HG02973 (cell line): ENCODE measurements around the gene RPP40.
A peak's percentile ranks its signal among the peaks of the same experiment; 100 is the strongest.
"Not testable (repeated sequence)": the region's sequence is repeated elsewhere in the genome, so short reads cannot be mapped to it uniquely, and the experiment has no call there.

Experiments used
- ATAC-seq: cut with Tn5 transposase; IDR thresholded peaks from one replicate; pipeline ENCODE4 v1.9.1; 2021; ENCODE audit warnings: moderate library complexity; ENCODE audit not compliant: unreplicated experiment

Gene RPP40, protein sequence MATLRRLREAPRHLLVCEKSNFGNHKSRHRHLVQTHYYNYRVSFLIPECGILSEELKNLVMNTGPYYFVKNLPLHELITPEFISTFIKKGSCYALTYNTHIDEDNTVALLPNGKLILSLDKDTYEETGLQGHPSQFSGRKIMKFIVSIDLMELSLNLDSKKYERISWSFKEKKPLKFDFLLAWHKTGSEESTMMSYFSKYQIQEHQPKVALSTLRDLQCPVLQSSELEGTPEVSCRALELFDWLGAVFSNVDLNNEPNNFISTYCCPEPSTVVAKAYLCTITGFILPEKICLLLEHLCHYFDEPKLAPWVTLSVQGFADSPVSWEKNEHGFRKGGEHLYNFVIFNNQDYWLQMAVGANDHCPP

DNA sequence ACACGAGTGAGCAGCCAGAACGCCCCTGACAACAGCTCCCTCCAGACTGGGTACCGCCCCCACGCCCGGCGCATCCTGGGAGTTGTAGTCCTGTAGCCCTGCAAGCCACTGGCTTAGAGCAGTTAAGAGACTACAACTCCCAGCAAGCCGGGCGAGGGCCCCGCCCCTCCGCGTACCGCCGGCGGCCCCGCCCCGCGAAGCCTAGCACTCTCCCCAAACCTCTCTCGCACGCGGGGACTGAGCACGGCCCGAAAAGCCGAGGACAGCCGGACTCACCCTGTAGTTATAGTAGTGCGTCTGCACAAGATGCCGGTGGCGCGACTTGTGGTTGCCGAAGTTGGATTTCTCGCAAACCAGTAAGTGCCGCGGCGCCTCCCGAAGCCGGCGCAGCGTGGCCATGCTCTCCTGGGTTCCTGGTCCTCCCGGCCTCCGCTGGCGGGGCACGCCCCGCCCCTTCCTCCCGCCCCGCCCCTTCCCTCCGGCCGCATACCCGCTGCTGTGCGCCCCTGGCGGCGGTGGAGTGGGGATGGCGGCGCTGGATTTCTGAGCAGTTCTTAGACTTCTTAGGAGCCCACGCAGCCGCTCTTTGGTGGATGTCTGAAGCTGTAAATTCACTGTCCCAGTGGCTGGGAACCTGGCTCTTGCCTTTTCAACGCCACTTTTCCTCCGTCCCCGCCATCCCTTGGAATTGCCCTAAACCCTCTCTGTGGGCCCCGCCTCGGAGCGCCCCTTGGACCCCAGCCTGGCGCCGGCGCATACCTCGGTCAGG lies at the start of gene RPP40:
Gene RPP40, minus strand, starts transcription at position 434 of the 769 bp plus-strand sequence. Its CDS starts 35 bp downstream, at position 399.
- peak; percentile 96 for ATAC-seq

DNA sequence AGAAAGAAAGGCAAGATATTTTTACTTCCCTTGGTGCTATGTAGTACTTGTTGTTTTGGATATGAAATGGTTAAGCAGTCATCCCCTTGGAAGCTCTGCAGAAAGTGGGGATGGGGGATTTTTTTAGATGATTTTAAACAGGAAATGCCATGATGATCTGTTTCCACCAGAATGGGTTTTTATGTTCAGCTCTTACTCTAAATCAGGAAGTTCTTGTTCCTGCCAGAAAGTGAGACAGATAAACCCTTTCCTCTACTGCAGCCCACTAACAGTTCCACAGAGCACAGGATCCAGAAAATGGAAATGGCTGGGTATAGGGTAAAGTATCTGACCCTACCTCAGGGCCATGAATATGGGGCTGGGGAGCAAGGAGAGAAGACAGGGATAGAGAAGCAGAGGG lies 49.2 kb upstream of the RPP40 start:
- ATAC-seq, result no peak

DNA sequence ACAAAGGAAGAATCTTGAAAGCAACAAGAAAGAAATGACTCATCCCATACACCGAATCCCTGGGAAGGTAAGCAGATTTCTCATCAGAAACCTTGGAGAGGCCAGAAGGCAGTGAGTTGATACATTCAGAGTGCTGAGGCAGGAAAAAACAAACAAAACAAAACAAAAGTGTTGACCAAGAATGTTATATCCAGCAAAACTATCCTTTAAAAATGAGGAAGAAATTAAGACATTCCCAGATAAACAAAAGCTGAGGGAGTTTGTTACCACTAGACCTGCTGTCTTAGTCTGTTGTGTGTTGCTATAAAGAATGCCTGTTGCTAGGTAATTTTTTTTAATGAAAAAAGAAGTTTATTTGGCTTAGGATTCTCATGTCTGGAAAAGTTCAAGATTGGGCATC lies 47.6 kb upstream of the RPP40 start:
- no peak for ATAC-seq

DNA sequence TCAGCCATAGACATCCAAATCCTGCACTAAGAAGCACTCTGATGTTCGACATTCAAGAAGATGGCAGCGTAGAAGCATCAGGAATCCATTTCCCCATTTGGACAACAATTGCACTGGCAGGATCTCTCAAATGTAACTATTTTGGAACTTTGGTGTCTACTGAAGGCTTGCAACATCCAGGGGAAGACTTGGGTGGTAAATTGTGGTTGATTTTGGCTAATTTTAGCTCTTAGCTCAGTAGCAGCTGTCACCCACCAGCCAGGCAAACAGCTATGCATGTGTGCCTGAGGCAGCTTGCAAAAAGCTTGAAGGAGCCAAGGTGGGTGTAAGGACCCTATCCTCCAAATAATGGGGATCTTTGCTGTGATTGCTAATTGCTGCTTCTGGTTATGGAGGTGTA lies 46.2 kb upstream of the RPP40 start:
- ATAC-seq, result no peak

DNA sequence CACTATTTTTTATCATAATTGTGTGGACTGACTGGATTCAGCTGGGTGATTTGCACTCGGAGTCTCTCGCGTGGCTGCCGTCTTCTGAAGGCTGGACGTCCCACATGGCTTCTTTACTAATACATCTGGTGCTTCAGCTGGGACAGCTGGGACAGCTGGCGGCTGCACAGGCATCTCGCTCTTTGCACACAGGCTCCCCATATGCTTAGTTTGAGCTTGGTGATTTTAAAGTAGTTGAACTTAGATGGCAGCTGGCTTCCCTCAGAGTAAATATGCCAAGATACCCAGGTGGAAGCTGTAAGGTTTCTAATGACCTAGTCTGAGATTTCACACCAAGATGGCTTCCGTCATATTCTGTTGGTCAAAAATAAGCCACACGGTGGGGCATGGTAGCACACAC lies 42.6 kb upstream of the RPP40 start:
- ATAC-seq, result no peak

DNA sequence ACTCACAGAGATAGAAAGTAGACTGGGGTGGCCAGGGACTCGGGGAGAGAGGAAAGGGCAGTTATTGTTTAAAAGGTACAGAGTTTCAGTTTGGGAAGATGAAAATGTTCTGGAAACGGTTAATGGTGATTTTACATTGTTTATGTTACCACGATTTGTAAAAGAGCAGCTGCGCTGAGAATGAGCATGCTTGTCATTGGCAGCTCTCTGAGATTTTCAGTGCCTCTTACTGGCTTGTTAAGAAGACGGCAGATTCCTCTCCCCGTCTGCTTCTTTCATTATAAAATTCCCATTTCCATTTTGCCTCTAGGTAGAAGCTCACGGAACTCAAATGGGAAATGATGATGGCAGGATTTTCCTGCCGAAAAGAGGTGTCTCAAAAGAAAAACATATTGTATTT lies 41.6 kb upstream of the RPP40 start:
- no peak for ATAC-seq

DNA sequence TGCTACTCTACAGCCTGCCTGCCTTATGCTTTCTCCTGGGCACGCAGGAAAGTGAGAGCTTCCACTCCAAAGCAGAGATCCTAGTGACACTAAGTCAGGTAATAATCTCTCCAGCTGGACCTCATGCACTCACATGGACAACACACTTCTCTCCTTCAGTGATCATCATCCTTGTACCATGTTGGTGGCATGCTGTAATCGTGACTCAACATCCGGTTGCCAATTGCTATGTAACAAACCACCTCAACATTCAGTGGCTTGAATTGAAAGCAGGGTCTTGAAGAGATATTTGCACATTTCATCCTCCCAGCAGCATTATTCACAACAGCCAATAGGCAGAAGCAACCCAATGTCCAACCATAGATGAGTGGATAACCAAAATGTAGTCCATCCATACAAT lies 41.0 kb upstream of the RPP40 start:
- no peak for ATAC-seq

DNA sequence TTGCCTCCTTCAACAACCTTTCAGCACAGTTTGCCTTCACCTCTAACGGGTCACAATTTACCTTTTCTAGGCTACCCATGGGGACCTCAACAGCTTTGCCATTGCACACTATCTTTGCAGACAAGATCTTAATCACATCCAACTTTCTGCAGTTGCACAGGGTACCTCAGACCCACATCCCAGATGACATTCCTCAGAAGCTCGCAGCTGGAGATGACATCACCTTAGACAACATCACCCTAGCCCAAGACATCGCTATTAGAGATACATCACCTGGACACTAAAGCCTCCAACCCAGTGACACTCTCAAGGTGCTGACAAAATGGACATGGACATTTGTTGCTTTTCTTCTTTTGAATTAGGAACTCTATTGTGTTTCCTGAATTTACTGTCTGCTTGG lies 38.6 kb upstream of the RPP40 start:
- no peak for ATAC-seq

DNA sequence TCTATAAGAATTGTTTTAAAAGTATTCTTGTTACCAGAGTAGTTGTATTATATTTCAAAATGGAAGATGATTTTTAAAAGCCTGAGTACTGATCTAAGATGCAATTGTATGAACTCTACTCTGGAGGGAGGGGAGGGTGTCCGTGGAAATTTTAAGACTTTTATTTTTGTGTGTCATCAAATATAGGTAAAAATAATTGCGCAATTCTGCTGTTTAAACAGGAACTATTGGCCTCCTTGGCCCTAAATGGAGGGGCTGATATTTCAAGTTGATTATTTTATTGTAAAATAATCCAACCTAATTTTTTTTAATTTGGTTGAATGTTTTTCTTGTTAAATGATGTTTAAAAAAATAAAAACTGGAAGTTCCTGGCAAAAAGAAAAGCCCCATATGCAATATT lies 38.1 kb upstream of the RPP40 start:
- no peak for ATAC-seq

DNA sequence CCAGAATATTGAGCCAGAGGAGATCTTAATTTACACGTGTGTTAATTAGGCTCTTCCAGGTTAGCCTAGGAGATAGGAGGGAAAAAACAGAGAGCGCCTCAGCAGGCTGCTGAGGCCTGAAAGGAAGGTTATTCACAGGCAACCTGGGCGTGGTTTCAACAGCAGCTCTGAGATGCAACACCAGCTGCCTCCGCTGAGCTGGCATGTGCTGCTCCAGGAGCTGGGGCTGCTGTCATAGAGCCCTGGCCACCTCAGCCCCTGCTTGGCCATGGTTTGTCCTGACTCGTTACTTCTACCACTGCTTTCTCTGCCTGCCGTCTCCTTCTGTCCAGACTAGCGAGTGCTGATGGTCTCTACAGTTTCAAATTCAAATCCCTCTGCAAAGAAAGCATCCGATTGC lies 32.4 kb upstream of the RPP40 start:
- no peak for ATAC-seq

DNA sequence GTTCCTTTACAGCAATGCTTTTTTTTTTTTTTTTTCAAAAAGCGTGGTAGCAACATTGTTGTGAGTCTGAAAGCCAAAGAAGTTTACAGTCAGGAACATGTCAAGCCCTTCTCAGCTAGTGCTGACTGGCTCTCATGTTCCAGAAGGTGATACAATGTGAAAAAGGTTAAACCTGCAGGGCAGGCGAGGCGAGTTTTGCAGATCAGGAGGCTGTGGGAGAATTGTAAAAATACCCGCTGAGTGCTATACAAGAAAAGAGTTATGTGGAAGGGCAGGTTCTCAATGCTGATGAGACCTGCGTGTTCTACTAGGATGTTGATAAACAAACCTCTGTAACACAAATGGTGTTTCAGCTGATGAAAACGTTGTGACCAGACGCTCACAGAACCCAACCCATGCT lies 30.9 kb upstream of the RPP40 start:
- no peak for ATAC-seq

DNA sequence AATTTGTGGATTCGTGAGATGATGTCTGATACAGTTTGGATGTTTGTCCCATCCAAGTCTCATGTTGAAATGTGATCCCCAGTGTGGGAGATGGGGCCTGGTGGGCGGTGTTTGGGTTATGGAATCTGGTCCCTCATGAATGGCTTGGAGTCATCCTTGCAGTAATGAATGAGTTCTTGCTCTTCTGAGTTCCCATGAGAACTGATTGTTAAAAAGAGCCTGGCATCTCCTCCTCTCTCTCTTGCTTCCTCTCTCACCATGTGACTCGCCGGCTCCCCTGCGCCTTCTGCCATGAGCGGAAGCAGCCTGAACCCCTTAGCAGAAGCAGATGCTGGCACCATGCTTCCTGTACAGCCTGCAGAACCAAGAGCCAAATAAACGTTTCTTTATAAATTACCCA lies 30.5 kb upstream of the RPP40 start:
- ATAC-seq, result no peak

DNA sequence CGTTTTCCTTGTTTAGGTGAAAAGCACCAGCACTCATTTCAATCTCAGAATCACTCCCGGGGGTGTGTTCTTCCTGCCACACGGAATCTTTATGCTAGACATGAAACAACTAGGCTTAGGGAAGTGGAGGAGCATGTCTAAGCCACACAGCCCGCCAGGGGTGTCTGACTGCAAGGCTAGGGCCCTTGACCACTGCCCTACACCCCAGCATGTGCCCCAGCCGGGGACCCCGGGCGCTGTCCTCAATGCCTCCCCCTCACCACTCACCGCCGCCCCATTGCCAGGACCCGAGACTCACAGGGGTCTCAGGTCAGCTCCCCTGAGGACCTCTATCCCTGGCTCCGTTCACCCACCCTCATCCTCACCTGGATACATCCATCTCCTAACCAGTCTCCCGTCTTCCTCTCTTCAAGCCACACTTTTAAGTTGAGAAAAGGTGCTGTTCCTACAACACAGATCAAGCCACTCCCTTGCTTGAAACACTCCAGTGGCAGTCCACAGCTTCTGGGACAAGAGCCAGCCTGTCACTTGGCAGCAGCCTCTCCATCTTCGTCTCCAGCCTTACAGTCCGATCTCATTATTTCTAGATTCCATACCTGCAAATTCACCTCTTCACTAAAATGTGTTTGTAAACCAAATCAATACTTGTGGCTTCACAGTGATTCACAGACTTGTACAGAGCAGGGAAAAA lies 29.5 kb upstream of the RPP40 start:
- not testable (repeated sequence) for ATAC-seq

DNA sequence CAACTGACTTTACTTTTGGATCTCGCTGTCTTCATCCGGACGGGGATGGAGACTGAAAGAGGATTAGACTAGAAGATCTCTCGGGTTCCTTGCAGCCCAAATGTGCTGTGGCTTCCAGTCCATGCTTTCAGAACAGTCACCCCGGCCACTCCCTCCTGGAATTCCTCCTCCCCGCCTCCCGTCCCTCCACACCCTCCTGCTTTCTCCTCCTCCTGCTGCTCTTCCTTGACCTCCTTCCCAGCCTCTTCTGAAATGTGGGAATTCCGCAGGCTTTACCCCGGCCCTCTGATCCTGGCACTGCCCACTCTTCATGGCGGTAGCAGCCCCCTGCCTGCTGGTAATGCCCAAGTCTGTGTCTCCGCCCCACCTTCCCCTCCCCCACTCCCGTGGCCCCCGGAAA lies 28.9 kb upstream of the RPP40 start:
- ATAC-seq, result not testable (repeated sequence)

DNA sequence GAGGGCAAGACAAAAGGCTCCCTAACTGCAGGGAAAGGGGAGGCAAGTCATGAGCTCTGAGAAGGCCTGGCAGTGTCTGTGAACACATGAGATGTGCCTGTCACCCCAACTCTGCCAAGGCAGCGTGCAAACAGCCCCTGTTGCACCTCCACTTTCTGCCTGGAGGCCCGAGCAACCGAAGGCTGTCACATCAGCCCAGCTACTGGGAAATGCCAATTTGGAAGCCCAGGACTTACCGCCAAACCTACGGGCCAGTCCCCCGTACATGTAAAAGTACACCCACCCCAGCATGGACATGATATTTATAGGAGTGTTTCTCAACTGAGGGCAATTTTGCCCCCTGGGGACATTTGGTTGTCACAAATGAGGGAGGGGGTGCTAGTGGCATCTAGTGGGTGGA lies 27.3 kb upstream of the RPP40 start:
- no peak for ATAC-seq

DNA sequence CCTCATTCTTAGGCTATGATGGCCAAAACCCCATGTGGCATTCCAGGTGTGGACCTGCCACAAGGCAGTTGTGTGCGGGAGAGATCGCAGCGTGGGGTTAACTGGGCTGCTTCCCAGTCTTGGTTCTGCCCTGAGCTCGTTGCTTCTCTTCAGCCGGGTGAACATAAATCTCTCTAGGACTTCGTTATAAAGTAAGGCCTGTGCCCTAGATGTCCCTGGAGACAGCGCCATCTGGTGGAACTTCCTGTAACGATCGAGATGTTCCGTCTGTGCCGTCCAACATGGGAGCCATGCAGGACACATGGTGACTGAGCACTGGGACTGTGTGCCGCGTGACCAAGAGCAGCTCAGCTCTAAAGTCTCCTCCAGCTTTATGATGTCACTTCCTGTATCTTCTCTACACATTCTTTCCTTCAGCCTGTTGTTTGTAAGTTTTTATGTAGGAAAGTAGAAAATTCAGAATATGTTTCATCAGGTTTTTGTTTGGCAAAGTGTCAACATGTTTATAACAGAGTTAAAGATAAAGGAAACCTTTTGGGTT lies 26.8 kb upstream of the RPP40 start:
- peak; percentile 92 for ATAC-seq

DNA sequence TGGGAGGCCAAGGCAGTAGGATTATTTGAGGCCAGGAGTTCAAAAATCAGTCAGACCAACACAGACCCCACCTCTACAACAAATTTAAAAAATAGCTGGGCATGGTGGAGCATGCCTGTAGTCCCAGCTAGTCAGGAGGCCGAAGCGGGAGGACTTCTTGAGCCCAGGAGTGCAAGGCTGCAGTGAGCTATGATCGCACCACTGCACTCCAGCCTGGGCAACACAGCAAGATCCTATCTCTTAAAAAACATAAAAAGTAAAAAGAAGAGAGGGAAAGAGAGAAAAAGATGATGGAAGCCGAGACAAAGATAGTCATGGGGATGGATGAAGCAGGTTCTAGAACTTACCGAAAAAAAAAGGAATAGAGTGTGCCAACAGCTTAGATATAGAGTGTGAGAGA lies 25.8 kb upstream of the RPP40 start:
- no peak for ATAC-seq

DNA sequence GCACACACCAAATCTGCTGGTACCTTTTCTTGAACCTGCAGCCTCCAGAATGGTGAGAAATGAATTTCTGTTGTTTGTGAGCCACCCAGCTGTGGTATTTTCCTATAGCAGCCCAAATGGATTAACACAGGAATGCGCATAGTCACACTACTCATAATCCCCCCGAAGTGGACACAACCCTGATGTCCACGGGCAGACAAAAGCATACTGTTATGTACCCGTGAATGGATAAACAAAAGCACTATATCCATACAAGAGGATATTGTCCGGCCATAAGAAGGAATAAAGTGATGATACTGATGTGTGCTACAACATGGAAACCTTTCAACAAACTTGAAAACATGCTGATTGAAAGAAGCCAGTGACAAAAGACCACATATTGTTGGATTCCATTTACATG lies 25.1 kb upstream of the RPP40 start:
- no peak for ATAC-seq

DNA sequence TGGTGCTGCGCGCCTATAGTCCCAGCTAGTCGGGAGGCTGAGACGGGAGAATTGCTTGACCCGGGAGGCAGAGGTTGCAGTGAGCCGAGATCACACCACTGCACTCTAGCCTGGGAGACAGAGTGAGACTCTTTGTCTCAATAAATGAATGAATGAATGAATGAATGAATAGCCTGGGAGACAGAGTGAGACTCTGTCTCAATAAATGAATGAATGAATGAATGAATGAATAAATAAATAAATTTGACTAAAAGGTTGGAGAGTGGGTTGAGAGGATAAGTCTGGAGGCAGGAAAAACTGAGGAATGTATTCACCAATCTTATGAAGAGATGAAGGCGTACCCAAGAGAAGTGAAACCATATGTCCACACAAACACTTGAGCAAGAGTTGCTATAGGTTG lies 24.5 kb upstream of the RPP40 start:
- ATAC-seq, result no peak

DNA sequence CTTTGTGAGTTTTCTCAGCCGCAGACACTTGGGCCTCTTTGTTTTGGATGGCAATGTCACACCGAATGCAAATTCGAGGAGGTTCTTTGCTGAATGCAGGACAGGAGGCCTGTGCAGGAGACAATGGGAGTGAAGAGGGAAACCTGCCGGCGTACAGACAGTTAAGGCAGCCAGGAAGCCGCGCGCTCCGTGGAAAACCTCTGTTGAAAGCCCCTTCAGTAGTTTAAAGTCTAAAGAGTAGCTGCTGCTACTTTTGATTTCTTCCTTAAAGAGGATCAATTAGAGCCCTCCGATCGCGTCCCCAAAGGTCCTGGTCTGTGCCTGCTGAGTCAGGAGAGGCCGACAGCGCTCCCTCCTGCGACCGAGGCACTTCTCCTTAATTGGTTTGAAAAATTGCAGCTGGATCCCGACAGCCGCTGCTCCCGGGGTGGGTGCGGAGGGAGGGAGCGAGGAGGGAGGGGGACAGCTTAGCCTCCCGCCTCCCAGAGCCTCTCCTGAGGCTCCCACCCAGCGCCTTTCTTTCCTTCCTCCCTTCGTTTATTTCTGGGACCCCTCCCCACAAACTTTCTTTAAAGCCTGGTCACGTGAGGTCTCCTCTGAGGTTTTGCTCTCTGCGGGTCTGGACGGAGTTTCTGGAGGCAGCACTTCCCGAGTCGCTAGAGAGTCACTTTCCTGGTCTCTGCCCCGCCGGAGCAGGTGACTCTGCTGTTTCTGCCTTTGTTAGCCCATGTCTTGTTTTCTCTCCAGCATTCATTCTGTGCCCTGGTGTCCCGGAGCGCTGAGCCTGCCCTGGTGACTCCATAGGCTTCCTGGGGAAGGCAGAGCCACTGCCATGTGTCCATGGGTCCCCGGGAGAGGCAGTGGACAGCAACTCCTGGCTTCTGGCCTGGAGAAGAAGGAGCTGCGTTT lies 22.3 kb upstream of the RPP40 start:
- no peak for ATAC-seq

DNA sequence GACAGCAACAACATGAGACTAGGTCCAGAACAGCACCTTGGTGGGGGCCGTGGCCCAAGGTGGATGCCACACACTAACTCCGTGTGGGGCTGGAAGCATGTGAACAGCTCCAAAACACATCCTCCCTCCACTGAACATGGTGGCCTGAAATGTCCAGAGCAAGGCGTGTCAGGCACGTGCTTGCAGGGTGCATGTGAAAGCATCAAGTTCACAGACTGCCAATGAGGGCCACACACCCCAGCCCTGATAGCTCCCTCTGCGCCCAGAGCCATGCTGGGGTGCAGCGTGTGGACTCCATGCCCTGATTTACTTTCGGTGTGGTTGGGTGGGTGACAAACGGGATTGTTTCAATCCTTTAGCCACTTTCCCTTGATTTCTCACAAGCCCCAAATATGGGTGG lies 20.1 kb upstream of the RPP40 start:
- ATAC-seq, result no peak
